HepG2 (cell line): ENCODE results near the gene ACOT2. TPM values are rescaled to one million over a fixed set of nuclear protein-coding genes. Genes with fewer than 3 reads are reported as not detected.

Experiments
- ARID2 ChIP-seq: sonication (generic); formaldehyde crosslinking; IDR thresholded peaks from 2 replicates; pipeline ENCODE4 v1.8.1; 2022; ENCODE audit warnings: mild to moderate bottlenecking, missing genetic modification reagents, borderline replicate concordance
- EED ChIP-seq: sonication (generic); formaldehyde crosslinking; IDR thresholded peaks from 2 replicates; pipeline ENCODE4 v1.5.0; 2020; ENCODE audit warnings: mild to moderate bottlenecking, missing genetic modification reagents
- FOSL1 ChIP-seq: sonication (generic); formaldehyde crosslinking; IDR thresholded peaks from 2 replicates; pipeline ENCODE4 v1.9.0; 2021; ENCODE audit warnings: missing genetic modification reagents, borderline replicate concordance
- FOXK1 ChIP-seq: sonication (generic); formaldehyde crosslinking; IDR thresholded peaks from 2 replicates; pipeline ENCODE4 v1.4.0; 2020; ENCODE audit warnings: low read depth, missing genetic modification reagents, borderline replicate concordance
- GTF3A ChIP-seq: sonication (generic); formaldehyde crosslinking; conservative IDR thresholded peaks from 2 replicates; pipeline ENCODE4 v1.4.0; 2020; ENCODE audit warnings: mild to moderate bottlenecking, missing genetic modification reagents
- NR2F6 ChIP-seq, 2 experiments: IDR thresholded peaks; 2 replicates each; pipeline ENCODE4 v1.6.1; 2016; ENCODE audit warnings: antibody characterized with exemption in 1 of 2, mild to moderate bottlenecking in 1 of 2
- PAWR ChIP-seq: sonication (generic); formaldehyde crosslinking; IDR thresholded peaks from 2 replicates; pipeline ENCODE4 v1.4.0; 2020; ENCODE audit warnings: missing genetic modification reagents, mild to moderate bottlenecking, borderline replicate concordance
- REL ChIP-seq: sonication (generic); formaldehyde crosslinking; conservative IDR thresholded peaks from 2 replicates; pipeline ENCODE4 v1.8.0; 2022; ENCODE audit warnings: mild to moderate bottlenecking, missing genetic modification reagents, moderate library complexity
- SETDB1 ChIP-seq: sonication (generic); formaldehyde crosslinking; IDR thresholded peaks from 2 replicates; pipeline ENCODE4 v1.5.1; 2020; ENCODE audit warnings: missing genetic modification reagents, mild to moderate bottlenecking, borderline replicate concordance
- SP5 ChIP-seq: IDR thresholded peaks from 2 replicates; pipeline ENCODE4 v1.6.1; 2016; ENCODE audit warnings: low read depth, borderline replicate concordance
- SPEN ChIP-seq: sonication (generic); formaldehyde crosslinking; IDR thresholded peaks from 2 replicates; pipeline ENCODE4 v1.5.1; 2020; ENCODE audit warnings: low read depth, mild to moderate bottlenecking, missing genetic modification reagents
- TP53 ChIP-seq: sonication (generic); formaldehyde crosslinking; conservative IDR thresholded peaks from 2 replicates; pipeline ENCODE4 v1.4.0; 2020; ENCODE audit warnings: missing genetic modification reagents
- ZFP82 ChIP-seq: sonication (generic); formaldehyde crosslinking; IDR thresholded peaks from 2 replicates; pipeline ENCODE4 v1.5.1; 2020; ENCODE audit warnings: mild to moderate bottlenecking, missing genetic modification reagents, borderline replicate concordance
- ZFX ChIP-seq: sonication (generic); formaldehyde crosslinking; IDR thresholded peaks from 2 replicates; pipeline ENCODE4 v1.4.0; 2020; ENCODE audit warnings: mild to moderate bottlenecking, low read depth, missing genetic modification reagents, moderate library complexity
- ZMYM3 ChIP-seq: sonication (generic); formaldehyde crosslinking; IDR thresholded peaks from 2 replicates; pipeline ENCODE4 v1.5.1; 2020; ENCODE audit warnings: mild to moderate bottlenecking, missing genetic modification reagents
- ZNF180 ChIP-seq: sonication (generic); formaldehyde crosslinking; IDR thresholded peaks from 2 replicates; pipeline ENCODE4 v1.4.0; 2020; ENCODE audit warnings: low read depth, missing genetic modification reagents, borderline replicate concordance
- ZNF674 ChIP-seq: sonication (generic); formaldehyde crosslinking; IDR thresholded peaks from 2 replicates; pipeline ENCODE4 v1.5.0; 2020; ENCODE audit warnings: low read depth, mild to moderate bottlenecking, missing genetic modification reagents
- ZSCAN9 ChIP-seq: IDR thresholded peaks from 2 replicates; pipeline ENCODE4 v1.6.1; 2016; ENCODE audit warnings: borderline replicate concordance
- polyA plus RNA-seq, 8 experiments: library from polyadenylated mRNA; depleted of rRNA in 3 of 8; stranded (reverse) in 7 of 8; unstranded in 1 of 8; fragments of >200 nt; fragmentation: Illumina TruSeq in 4 of 8; extraction: Trizol in 4 of 8; gene quantifications; 2 replicates each; pipeline versions ENCODE4 v1.2.1 to v1.2.3, GENCODE V29; 2011 to 2016; ENCODE audit warnings: low read depth in 4 of 8, missing spikeins in 1 of 8, mixed read lengths in 1 of 8; ENCODE audit not compliant: insufficient read depth in 1 of 8
- total RNA-seq, 5 experiments: library from RNA; depleted of rRNA; stranded (reverse); fragments of >200 nt; fragmentation: Illumina TruSeq; extraction: Trizol; gene quantifications; 2 replicates each; pipeline ENCODE4 v1.2.3, GENCODE V29; 2016; ENCODE audit warnings: low read depth in 1 of 5
- TF ChIP-seq, protein P1 (sequence below): sonication (generic); formaldehyde crosslinking; IDR thresholded peaks from 2 replicates; pipeline ENCODE4 v1.5.0; 2020; ENCODE audit warnings: mild to moderate bottlenecking, low read depth, missing genetic modification reagents, borderline replicate concordance
- TF ChIP-seq, protein P2 (sequence below), 2 experiments: sonication (generic) in 1 of 2; formaldehyde crosslinking in 1 of 2; IDR thresholded peaks; 2 replicates each; pipeline versions ENCODE4 v1.4.0 to v1.6.1; 2018 to 2020; ENCODE audit warnings: missing genetic modification reagents in 2 of 2, borderline replicate concordance in 1 of 2, low read depth in 1 of 2, mild to moderate bottlenecking in 1 of 2, missing biosample characterization in 1 of 2
- TF ChIP-seq, protein P3 (sequence below): sonication (generic); formaldehyde crosslinking; IDR thresholded peaks from 2 replicates; pipeline ENCODE4 v1.4.0; 2020; ENCODE audit warnings: missing genetic modification reagents, mild to moderate bottlenecking, borderline replicate concordance
- TF ChIP-seq, protein P4 (sequence below): sonication (generic); formaldehyde crosslinking; IDR thresholded peaks from 2 replicates; pipeline ENCODE4 v1.4.0; 2020; ENCODE audit warnings: missing genetic modification reagents

ACOT2 gene
- total and polyA plus RNA-seq, 2 of the 13 experiments (the other 11 are each of a cell fraction or from before 2014, with no cell fraction given): 60.0 to 110 TPM

DNA sequence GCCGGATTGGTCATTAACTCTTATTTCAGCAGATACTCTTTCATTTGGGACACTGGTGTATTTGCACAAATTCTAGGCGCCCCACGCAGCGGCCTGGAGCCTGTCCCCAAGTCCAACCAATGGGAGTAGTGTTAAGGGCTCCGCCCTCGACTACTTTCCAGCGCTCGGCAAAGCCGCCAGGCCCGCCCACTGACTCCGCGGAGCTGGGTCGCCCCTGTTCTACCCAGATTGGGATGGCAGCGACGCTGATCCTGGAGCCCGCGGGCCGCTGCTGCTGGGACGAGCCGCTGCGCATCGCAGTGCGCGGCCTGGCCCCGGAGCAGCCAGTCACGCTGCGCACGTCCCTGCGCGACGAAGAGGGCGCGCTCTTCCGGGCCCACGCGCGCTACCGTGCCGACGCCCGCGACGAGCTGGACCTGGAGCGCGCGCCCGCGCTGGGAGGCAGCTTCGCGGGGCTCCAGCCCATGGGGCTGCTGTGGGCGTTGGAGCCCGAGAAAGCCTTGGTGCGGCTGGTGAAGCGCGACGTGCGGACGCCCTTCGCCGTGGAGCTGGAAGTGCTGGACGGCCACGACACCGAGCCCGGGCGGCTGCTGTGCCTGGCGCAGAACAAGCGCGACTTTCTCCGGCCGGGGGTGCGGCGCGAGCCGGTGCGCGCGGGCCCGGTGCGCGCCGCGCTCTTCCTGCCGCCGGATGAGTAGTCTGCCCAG is 43.5 kb downstream of the ACOT2 start, which contains the start of gene ACOT6 (continued):
- TF ChIP-seq PAWR (CRISPR knock-in tag) (no peak), ZNF180 (CRISPR knock-in tag) (no peak), NR2F6 (IDR thresholded peaks at IDR 0.05) (no peak), NR2F6 (CRISPR knock-in tag; IDR thresholded peaks at IDR 0.05) (no peak), FOXK1 (CRISPR knock-in tag) (no peak), ZSCAN9 (CRISPR knock-in tag) (peak; percentile 55; the same call in 1 of the 2 replicates), ZNF674 (CRISPR knock-in tag) (no peak), ZMYM3 (CRISPR knock-in tag) (0 out of 2 replicates have a peak, but pooled peaks have one; percentile 6), EED (peak; percentile 44; the same call in 1 of the 2 replicates), SETDB1 (CRISPR knock-in tag) (no peak), TP53 (CRISPR knock-in tag) (no peak), ARID2 (no peak), ZFX (CRISPR knock-in tag) (peak; percentile 90), FOSL1 (CRISPR knock-in tag) (no peak), SPEN (CRISPR knock-in tag) (peak; percentile 53), GTF3A (CRISPR knock-in tag) (no peak; the same call in 1 of the 2 replicates), REL (CRISPR knock-in tag) (no peak), ZFP82 (CRISPR knock-in tag) (no peak), SP5 (CRISPR knock-in tag) (peak; percentile 46; the same call in 1 of the 2 replicates)
- TF ChIP-seq, protein P1, sequence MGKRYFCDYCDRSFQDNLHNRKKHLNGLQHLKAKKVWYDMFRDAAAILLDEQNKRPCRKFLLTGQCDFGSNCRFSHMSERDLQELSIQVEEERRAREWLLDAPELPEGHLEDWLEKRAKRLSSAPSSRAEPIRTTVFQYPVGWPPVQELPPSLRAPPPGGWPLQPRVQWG (CRISPR knock-in tag): no peak
- TF ChIP-seq, protein P2, sequence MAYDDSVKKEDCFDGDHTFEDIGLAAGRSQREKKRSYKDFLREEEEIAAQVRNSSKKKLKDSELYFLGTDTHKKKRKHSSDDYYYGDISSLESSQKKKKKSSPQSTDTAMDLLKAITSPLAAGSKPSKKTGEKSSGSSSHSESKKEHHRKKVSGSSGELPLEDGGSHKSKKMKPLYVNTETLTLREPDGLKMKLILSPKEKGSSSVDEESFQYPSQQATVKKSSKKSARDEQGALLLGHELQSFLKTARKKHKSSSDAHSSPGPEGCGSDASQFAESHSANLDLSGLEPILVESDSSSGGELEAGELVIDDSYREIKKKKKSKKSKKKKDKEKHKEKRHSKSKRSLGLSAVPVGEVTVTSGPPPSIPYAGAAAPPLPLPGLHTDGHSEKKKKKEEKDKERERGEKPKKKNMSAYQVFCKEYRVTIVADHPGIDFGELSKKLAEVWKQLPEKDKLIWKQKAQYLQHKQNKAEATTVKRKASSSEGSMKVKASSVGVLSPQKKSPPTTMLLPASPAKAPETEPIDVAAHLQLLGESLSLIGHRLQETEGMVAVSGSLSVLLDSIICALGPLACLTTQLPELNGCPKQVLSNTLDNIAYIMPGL (CRISPR knock-in tag; IDR thresholded peaks at IDR 0.05; ENCODE audit: borderline replicate concordance in 1 of 2, low read depth in 1 of 2): peak in 1 of 2 experiments; percentile 73; a peak in 3 of 4 replicates
- TF ChIP-seq, protein P3, sequence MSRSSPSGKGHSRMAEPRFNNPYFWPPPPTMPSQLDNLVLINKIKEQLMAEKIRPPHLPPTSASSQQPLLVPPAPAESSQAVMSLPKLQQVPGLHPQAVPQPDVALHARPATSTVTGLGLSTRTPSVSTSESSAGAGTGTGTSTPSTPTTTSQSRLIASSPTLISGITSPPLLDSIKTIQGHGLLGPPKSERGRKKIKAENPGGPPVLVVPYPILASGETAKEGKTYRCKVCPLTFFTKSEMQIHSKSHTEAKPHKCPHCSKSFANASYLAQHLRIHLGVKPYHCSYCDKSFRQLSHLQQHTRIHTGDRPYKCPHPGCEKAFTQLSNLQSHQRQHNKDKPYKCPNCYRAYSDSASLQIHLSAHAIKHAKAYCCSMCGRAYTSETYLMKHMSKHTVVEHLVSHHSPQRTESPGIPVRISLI (CRISPR knock-in tag): peak; percentile 45; the same call in 1 of the 2 replicates
- TF ChIP-seq, protein P4, sequence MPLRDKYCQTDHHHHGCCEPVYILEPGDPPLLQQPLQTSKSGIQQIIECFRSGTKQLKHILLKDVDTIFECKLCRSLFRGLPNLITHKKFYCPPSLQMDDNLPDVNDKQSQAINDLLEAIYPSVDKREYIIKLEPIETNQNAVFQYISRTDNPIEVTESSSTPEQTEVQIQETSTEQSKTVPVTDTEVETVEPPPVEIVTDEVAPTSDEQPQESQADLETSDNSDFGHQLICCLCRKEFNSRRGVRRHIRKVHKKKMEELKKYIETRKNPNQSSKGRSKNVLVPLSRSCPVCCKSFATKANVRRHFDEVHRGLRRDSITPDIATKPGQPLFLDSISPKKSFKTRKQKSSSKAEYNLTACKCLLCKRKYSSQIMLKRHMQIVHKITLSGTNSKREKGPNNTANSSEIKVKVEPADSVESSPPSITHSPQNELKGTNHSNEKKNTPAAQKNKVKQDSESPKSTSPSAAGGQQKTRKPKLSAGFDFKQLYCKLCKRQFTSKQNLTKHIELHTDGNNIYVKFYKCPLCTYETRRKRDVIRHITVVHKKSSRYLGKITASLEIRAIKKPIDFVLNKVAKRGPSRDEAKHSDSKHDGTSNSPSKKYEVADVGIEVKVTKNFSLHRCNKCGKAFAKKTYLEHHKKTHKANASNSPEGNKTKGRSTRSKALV: peak; percentile 98
